GM19351 (cell line): ENCODE results near the gene OTOS.

ENCODE experiments used
- ATAC-seq: cut with Tn5 transposase; IDR thresholded peaks from one replicate; pipeline ENCODE4 v1.9.1; 2021; ENCODE audit warnings: mild to moderate bottlenecking, moderate library complexity; ENCODE audit not compliant: unreplicated experiment

Gene OTOS

DNA sequence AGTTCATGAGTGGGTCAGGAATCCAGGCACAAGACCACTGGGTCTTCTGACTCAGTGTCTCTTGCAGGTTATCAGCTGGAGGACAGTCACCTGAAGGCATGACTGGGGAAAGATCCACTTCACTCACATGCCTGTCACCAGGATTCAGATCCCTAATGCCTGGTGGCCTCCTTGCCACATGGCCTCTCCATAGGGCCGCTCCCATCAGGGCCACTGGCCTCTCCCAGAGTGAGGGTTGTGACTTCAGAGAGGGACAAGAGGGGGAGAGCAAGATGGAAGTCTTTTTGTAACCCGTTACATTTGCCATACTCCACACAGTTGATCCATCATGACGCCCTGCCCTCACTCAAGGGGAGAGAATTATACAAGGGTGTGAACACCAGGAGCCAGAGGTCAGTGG is 13.0 kb upstream of the OTOS start:
- no peak for ATAC-seq

DNA sequence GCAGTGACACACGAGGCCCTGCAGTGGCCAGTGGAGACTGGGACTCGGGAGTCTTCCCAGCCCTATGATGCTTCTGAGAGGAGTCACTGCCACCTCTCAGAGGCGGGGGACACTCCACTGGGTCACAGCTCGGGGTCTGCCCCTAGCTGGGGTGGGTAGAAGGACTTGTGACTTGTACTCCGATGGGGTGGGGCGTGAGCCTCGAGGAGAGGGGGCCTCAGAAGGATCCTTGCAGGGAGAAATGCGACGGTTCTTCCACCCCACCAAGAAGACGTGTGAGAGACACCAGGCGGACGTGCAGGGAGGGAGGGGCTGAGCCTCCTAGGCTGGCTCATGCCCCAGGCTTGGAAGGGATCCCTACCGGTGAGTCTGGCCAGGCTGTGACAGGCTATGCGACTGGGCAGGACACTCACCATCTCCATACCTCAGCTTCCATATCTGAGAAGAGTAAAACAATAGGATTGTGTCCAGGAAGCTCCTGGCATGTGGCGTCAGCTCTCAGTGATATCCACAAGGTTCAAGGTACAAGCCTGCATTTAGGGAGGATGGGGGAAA is 11.1 kb upstream of the OTOS start:
- no peak for ATAC-seq

DNA sequence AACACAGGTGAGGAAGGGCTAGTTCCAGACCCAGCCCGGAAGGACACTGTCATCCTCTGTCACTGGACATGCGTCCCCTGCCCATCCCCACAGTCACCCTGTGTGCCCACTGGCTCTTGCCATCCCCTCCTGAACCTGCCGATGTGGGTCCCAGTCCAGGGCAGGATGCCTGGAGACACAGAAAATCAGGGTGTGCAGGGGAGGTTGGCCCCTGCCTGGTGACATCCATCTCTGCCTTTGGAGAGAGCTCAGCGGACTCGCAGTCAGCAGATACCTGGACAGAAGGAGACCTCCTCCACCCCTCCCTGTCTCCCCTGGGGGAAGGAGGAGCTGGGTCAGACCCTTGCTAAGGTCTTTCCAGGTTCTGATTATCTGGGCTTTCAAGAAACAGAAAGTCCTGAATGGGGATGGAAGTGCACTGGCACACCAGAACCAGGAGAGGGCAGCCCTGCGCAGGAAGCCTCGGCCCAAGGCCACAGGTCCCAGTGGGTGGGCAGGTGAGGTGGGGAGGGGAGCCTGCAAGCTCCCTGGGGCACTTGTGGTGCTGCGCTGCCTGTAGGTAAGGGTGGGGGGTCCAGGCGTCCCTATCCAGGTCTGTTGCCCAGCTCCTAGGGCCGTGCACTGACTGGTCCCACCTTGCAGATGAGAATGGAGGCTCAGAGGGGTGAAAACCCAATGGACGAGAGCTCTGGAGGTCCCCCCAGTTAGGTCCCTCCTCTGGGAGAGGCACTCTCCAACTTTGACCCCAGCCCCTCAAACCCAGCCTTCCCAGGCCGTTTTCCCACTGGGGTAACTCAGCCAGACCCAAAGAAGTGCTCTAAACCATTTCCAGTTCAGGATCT is 9.7 kb upstream of the OTOS start:
- ATAC-seq: no peak

DNA sequence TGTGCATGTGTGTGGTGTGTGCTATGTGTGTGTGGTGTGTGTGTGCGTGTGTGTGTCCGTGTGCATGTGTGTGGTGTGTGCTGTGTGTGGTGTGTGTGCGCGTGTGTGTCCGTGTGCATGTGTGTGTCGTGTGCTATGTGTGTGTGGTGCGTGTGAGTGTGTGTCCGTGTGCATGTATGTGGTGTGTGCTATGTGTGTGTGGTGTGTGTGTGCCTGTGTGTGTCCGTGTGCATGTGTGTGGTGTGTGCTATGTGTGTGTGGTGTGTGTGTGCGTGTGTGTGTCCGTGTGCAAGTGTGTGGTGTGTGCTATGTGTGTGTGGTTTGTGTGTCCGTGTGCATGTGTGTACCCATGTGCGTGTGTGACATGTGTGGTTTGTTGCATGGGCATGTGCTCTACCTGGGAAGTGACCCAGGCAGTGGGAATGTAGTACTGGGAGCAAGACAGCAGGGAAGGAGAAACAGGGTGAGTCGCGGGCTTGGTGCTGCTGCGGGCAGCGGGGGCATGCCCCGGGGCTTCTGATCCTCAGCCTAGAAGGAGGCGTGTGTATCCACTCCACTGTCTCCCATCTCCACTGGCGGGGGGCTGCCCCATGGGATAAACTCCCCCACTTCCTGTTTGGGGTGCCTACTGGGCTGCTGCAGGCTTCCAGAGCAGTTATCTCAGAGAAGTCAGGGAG is 7.6 kb upstream of the OTOS start:
- ATAC-seq: no peak

DNA sequence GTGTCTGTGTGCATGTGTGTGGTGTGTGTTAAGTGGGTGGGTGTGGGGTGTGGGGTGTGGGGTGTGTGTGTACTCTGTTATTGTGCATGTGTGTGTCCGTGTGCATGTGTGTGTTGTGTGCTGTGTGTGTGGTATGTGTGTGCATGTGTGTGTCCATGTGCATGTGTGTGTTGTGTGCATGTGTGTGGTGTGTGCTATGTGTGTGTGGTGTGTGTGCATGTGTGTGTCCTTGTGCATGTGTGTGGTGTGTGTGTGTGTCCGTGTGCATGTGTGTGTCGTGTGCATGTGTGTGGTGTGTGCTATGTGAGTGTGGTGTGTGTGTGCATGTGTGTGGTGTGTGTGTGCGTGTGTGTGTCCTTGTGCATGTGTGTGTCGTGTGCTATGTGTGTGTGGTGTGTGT is 6.9 kb upstream of the OTOS start:
- no peak for ATAC-seq

DNA sequence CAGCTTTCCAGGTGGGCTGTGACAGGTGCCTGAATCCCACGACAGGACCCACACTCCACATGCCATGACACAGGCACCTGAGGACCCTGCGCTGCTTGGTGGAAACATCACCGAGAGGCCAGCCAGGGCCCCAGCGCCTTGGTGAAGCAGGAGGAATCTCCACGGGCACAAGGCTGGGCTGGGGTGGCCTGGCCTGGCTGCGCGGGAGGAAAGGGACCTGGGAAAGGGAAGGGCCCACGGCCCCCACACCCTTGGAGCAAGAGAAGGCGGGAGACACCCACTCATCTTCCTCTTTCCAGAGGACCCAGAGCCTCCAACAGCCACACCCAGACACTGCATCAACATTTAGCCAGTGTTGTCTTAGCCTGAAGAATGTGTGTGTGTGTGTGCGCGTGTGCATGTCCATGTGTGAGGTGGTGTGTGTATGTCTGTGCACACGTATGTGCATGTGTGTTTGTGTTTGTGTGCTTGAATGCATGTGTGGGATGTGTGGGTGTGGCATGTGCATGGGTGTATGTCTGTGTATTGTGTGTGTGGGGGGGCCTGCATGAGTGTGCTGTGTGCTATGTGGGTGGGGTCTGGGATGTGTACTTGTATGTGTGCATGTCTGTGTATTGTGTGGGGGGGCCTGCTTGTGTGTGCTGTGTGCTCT is 6.3 kb upstream of the OTOS start:
- ATAC-seq: no peak

DNA sequence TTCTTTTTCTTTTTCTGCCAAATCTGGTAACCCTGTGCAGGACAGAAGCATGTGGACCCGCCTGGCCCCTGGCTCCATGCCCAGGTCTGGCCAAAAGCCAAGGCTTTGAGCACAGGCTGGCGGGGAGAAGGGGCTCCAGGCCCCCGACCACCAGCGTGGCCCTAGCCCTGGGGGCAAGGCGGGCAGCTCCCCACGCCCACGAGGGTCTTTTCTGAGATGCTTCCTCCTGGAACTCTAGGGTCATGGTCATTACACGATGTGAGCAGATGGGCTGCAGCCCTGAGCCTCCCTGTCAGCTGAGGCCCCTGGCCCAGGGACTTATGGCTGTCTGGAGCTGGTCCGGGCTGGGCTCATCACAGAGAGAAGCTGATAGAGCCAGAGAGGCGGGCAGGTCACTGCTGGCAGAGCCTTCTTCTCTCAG is 5.7 kb upstream of the OTOS start:
- no peak for ATAC-seq

DNA sequence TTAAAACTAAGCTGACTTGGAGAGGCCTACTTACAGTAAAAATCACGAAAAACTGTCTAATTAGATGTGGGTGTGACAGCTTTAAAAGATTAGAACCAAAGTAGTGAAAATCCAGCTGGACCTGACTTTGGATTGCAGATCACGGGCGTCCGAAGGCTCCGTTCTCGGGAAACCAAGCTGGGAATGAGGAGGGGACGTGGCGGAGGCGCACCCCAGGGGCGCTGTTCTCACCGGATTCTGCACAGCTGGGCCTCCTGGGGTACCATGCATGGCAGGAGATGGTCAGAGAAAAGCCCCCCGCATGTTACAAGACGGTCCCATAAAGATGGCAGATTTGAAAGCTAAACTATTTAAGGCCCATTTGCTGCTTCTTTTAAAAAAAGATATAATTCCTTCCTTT is 5.0 kb upstream of the OTOS start:
- ATAC-seq: no peak

DNA sequence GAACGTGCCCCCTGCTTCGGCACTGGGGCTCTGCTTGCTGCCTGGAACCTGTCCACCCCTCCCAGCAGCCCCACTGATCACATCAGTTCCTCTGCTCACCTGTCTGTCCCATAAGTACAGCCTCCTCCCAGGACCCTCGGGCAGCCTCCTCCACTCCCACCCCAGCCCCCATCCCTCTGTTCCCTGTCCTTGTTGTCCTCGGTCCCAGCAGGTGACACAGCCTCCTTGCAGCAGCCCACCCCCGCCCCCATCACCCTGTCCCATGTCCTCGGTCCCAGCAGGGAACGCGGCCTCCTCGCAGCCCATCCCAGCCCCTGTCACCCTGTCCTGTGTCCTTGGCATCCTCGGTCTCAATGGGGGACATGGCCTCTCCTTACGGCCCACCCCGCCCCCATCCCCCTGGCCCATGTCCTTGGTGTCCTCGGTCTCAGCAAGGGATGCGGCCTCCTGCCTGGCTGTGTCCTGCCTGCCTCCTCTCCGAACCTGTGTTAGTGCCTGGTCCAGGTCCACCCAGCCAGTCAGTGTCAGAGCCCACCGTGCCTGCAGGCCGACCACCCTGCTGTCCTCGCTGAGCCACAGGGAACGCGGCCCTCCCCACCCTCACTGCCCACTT is 4.3 kb upstream of the OTOS start:
- ATAC-seq: no peak

DNA sequence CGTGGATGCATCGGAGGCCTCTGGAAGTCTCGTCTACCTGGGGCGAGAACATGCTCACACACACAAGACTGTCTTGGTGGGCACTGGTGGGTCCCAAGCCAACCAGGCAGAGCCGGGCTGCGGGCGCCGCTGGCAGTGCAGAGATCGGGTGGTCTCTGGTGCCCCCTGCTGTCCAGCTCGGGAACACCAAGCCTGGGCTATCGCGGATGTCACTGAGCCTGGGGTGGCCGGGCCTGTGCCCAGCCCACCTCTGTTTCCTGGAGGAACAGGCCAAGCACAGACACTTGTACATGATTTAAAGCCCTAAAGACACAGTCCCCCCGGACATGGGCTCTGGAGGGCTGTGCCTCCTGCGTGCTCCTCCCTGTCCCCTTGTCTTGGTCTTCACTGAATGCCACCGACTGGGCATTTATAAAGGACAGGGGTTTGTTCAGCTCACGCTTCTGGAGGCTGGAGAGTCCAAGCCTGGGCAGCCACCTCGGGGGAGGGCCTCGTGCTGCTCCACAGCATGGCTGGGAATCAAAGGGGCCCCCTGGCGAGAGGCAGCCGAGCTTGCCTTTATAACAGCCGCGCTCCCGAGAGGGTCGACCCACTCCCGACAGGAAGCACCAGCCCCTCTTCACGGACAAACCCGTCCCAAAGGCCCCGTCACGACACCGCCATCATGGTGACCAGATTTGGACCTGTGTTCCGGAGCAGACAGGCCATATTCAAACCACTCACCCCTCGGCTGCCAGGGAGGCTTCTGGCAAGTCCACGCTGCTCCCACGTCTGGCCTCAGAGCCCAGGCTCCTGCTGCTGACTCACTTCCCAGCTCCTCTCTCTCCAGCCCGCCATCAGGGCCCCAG is 3.6 kb upstream of the OTOS start:
- ATAC-seq: peak; percentile 72

DNA sequence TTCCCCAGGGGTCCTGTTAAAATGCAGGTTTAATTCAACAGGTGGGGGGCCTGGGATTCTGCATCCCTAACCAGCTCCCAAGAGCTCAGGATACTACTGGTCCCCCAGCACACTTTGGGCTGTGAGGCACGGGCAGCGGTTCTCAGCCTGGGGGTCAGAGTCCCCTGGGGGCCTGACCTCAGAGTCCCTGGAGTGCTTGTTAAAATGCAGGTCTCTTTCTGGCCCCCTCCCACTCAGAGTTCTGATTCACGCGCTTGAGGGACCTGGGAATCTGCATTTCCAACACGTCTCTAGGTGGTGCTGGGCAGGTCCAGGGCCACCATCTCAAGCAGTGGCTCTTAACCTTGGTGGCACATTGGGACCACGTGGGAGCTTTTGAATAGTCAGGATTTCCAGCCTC is 2.8 kb upstream of the OTOS start:
- ATAC-seq: no peak

DNA sequence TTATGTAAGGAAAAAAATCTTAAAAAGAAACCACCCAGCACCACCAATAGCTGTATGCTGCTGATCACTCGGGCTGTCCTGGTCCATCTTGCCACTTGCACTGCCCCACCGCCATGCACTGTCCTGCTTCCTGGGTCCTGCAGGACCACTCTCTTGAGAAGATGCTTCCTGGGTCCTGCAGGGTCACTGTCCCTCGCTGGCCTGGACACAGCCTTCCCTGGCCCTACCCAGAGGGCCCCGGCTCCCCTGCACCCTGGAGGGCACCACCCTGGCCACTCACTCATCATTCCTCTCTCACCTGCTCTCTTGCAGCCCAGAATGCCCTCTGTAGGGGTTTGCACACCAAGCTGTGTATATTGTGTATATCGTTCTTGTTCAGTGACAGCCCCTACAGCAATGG is 2.4 kb upstream of the OTOS start:
- no peak for ATAC-seq

DNA sequence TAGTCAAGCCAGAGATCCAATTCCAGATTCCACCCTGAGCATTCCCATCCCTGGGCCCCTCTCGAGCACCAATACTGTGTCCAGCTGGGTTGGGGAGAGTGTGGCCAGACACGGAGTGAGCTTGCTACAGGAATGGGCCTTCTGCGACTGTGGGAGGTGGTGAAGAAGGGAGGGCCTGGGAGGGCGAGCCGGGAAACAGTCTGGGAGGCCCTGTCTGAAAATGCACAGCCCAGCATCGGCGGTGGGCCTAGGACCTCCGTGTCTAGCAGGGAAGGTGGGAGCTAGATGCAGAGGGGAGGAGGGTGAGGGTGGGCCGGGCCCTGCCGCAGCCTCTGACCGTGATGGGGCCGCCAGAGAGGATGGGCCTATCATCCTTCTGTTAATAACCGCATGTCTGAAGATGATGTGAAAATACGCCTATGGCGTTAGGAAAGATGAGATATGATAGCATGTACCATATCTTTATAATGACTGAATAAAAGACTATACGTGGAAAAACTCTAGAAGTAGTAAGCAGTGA is 1.9 kb upstream of the OTOS start:
- no peak for ATAC-seq

DNA sequence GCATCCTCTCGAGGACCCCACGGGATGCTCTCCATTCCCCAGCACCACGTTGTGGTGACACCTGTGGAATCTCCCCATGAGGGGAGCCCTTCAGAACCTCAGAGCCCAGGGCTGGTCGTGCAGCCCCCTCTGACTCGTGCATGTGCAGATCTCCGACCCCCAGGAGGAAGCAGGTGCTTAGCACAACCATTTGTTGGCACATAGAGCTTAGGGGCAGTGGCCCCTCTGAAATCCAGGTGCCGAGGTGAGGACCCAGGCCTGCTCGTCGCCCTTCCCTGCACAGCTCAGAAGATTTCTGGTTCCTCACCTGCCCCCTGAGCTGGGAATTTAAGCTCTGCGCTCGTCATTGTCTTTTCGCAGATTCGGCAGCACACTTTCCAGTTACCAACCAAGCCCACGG is 1.3 kb upstream of the OTOS start:
- no peak for ATAC-seq

DNA sequence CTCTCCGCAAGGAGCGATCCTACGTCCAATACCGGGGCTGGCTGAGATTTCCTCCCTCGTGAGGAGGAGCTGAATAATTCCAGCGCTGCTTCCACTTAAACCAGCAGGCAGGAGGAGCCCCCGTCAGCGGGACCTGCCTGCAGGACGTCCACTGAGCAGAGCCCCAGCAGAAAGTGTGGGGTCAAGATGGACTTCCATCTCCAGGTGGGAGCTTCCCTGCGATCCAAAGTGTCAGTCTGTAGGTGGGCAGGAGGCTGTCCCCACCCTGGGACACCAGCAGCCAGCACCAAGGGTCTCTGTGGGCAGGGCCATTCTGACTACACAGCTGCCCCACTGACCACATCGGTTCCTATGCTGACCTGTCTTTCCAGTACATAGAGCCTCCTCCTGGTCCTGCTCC is 462 bp upstream of the OTOS start:
- no peak for ATAC-seq

DNA sequence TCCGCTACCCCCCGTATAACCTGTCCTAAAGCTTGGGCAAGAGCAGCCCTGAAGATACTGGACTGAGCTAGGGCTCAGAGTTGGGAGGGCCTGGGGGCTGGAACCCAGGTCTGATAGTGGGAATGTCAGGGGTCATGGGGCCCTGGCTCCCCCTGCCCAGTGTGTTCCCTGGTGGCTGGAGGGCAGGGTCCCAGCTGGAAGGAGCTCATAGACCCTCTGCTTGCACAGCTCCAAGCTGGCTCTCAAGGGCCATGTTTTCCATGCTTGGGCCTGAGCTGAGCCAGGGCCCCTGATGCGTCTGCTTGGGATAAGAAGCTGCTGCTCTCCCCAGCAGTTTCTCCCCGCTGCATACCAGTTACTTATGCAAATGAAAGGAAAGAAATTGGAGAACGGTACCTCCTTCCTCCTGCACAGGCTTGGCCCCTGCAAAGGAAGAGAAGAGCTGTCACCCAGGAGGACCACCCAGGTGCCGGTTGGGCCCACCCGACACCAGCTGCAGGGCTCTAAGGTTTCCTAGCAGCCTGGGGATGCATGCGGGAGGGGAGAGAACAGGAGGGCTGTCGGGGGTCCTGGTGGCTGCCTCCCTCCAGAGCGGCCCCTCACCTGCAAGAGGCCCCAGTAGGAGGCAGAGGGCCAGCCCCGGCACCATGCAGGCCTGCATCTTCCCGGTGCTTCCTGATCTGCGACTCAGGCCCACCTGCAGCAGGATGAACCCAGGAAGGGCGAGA is 628 bp downstream of the OTOS start:
- no peak for ATAC-seq

DNA sequence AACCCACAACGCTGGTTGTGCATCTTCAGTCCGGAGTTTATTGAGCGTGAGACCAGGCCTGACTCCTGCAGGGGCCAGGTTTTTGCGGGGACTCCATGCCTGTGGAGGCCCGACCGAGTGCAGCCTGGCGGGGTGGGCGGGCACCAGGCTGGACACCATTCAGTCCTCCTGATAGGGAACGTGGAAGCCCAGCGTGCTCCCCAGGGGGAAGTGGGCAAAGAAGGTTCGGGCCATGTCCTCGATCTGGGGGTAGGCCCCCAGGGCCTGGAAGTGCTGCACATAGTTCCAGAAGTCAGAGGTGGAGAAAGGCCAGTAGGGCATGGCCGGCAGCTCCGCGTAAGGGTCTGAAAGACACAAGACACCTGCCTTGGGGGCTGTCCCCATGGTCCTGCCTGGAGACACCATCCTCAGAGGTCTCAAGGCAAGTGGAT is 1.4 kb downstream of the OTOS start:
- no peak for ATAC-seq

DNA sequence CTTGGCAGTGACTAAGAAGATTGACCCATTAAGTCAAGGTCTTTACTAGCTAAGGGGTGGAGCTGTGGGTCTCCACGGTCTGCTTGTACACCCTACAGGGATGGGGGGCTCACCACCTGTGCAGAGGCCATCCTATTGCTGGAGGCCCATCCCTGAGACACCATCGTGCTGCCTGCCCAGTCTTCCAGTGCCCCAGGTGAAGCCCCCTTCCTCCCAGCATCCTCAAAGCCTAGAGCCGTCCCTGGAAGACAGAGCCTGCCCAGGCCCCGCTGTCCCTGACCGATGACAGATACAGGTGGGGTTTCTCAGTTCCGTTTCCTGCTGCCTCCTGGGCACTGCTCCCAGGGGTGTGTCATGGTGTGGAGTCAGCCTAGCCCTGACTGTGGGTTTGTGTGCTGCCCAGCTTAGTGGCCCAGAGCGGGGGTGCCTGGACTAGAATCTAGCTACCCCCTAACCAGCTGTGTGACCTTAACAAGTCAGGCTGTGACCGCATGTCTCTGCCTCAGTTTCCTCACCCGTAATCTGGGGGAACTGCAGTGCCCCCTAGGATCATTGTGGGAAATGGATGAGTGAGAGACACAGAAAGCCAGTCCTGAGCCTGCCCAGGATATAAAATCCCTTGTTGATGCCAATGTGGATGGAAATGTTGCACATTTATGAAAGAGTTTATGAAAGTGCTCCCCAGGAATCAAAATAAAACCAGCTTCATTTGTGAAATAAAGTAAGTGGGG is 2.0 kb downstream of the OTOS start:
- no peak for ATAC-seq
